Peyer's patch (tissue), 4 donors: Measurements from ENCODE around the gene CSTF3. TPM values are rescaled to one million over a fixed set of nuclear protein-coding genes. Genes with fewer than 3 reads are reported as not detected.
A peak's percentile ranks its signal among the peaks of the same experiment; 100 is the strongest.
"Not testable (repeated sequence)": the region's sequence is repeated elsewhere in the genome, so short reads cannot be mapped to it uniquely, and the experiment has no call there.

ENCODE experiments used
- DNase-seq, 3 donors: peaks; one replicate each; pipeline ENCODE4 v3.0.0-alpha.2; 2017 to 2019
- H3K27ac ChIP-seq, 4 donors: fragments of 200-600 bp; sonication (generic); one replicate each; pipeline ENCODE4 v1.5.1; 2016 to 2019
- H3K27me3 ChIP-seq, 2 donors: fragments of 200-600 bp; sonication (generic); one replicate each; pipeline ENCODE4 v1.5.1; 2019
- H3K36me3 ChIP-seq, 3 donors: fragments of 200-600 bp; sonication (generic); one replicate each; pipeline ENCODE4 v1.5.1; 2016 to 2019
- H3K4me1 ChIP-seq, 4 donors: fragments of 200-600 bp; sonication (generic); one replicate each; pipeline ENCODE4 v1.5.1; 2016 to 2019
- H3K4me3 ChIP-seq, 4 donors: fragments of 200-600 bp; sonication (generic); 1 replicate in 3 of 4; 2 replicates in 1 of 4; pipeline ENCODE4 v1.5.1; 2016 to 2019; ENCODE audit warnings: mild to moderate bottlenecking in 1 of 4
- H3K9me3 ChIP-seq, 4 donors: fragments of 200-600 bp; sonication (generic); one replicate each; pipeline ENCODE4 v1.5.1; 2016 to 2019; ENCODE audit warnings: mild to moderate bottlenecking in 1 of 4
- POLR2A ChIP-seq, 2 donors: fragments of 450-650 bp; IDR thresholded peaks; one replicate each; pipeline ENCODE4 v1.5.1; 2017; ENCODE audit warnings: antibody characterized with exemption in 2 of 2, mild to moderate bottlenecking in 2 of 2, moderate library complexity in 2 of 2
- total RNA-seq, 4 donors: library from RNA; depleted of rRNA; stranded (reverse); fragments of >200 nt; gene quantifications; one replicate each; pipeline ENCODE4 v1.1.0, GENCODE V29; 2016
- TF ChIP-seq, protein P1 (sequence below), 6 experiments: fragments of 450-650 bp in 4 of 6; fragments of 200-600 bp in 2 of 6; sonication (generic) in 1 of 6; IDR thresholded peaks; one replicate each; pipeline ENCODE4 v1.5.1; 2017 to 2019; ENCODE audit warnings: antibody characterized with exemption in 6 of 6, mild to moderate bottlenecking in 3 of 6, moderate library complexity in 1 of 6

Gene CSTF3
- total RNA-seq, 4 donors from 2014 or later = 18.5 to 28.9 (median 19.4) TPM

DNA sequence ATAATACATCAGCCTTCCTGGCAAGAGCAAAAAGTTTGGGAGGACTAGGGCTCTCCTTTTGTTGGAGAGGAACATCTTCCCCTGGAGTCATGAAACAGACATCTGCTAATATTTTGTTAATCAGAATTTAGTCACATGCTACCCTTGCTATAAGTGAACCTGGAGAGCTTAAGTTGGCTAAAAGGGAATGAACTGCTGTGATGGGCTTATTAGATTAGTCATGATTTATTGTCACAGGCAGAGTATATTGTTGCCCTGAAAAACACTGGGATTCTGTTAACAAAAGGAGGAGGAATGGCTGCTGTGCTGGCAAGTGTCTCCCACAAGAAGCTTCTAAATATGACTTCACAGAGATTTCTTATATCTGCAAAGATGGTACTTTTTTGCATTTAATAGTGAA is 105.9 kb downstream of the CSTF3 start:
- Histone ChIP-seq H3K9me3 (no peaks in the 10 kb centered on the region), H3K36me3 (peaks cover 0 to 31% (median 0%) of the 10 kb centered on the region in 3 donors), H3K4me3 (no peak overlapping the region), H3K4me1 (no peaks in the 10 kb centered on the region), H3K27ac (no peak overlapping the region), H3K27me3 (no peaks in the 10 kb centered on the region)
- no peak for DNase-seq
- no peak for TF ChIP-seq POLR2A (IDR thresholded peaks at IDR 0.05)
- TF ChIP-seq, protein P1, sequence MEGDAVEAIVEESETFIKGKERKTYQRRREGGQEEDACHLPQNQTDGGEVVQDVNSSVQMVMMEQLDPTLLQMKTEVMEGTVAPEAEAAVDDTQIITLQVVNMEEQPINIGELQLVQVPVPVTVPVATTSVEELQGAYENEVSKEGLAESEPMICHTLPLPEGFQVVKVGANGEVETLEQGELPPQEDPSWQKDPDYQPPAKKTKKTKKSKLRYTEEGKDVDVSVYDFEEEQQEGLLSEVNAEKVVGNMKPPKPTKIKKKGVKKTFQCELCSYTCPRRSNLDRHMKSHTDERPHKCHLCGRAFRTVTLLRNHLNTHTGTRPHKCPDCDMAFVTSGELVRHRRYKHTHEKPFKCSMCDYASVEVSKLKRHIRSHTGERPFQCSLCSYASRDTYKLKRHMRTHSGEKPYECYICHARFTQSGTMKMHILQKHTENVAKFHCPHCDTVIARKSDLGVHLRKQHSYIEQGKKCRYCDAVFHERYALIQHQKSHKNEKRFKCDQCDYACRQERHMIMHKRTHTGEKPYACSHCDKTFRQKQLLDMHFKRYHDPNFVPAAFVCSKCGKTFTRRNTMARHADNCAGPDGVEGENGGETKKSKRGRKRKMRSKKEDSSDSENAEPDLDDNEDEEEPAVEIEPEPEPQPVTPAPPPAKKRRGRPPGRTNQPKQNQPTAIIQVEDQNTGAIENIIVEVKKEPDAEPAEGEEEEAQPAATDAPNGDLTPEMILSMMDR (IDR thresholded peaks at IDR 0.05) = no peak

DNA sequence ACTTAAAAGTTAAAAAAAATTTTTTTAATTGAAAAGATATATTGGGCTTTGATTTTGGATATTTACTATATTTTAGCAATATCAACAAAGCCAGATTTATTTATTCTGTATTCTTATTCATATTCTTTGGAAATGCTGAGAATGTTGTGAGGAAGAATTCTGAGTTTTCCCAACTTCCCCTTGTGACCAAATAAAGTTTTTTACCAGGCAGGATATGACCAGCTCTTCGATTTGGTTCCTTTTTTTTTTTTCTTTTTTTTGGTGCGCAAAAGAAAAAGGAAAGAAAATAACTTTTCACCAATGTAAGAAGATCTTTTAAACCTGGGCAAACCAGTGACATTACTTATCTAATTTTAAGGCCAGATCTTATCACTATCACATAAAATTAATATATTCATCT is 109.0 kb downstream of the CSTF3 start:
- no peaks in the 10 kb centered on the region for H3K9me3 ChIP-seq
- no peaks in the 10 kb centered on the region for H3K27me3 ChIP-seq
- H3K27ac ChIP-seq = no peak overlapping the region
- no peak for DNase-seq
- TF ChIP-seq POLR2A (IDR thresholded peaks at IDR 0.05) = no peak
- TF ChIP-seq, protein P1 (IDR thresholded peaks at IDR 0.05) = no peak
- no peak overlapping the region for H3K4me3 ChIP-seq
- H3K36me3 ChIP-seq = peaks cover 0 to 5% (median 0%) of the 10 kb centered on the region in 3 donors
- H3K4me1 ChIP-seq = peaks cover 0 to 4% (median 0%) of the 10 kb centered on the region in 4 donors

DNA sequence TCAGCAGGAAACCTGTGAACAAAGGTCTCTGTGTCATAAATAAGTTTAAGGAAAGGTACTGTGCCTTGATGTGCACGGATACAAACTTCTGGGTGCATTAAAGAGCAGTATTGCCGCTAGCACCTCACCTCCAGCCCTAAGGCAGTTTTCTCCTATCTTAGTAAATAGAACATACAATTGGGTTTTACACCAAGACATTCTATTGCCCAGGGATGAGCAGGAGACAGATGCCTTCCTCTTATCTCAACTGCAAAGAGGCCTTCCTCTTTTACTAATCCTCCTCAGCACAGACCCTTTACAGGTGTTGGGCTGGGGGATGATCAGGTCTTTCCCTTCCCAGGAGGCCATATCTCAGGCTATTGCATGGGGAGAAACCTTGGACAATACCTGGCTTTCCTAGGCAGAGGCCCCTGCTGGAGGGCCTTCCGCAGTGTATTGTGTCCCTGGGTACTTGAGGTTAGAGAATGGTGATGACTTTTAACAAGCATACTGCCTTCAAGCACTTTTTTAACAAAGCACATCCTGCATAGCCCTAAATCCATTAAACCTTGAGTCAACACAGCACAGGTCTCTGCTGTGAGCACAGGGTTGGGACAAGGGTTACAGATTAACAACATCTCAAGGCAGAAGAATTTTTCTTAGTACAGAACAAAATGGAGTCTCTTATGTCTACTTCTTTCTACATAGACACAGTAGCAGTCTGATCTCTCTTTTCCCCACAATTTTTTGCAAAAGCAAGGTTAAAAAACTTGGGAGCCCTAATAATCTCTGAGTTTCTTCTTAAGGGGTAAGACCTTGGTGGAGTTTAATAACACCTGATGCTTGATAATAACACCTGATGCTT is 111.5 kb downstream of the CSTF3 start:
- H3K4me3 ChIP-seq, H3K9me3 ChIP-seq, H3K27me3 ChIP-seq, H3K36me3 ChIP-seq, DNase-seq: not testable (repeated sequence)
- peaks cover 0 to 12% (median 0%) of the 10 kb centered on the region in 4 donors for H3K4me1 ChIP-seq
- H3K27ac ChIP-seq = peak overlapping the region in 1 of 4 donors; percentile 51

- not testable (repeated sequence) for DNase-seq, H3K9me3 ChIP-seq, H3K4me3 ChIP-seq, H3K27me3 ChIP-seq, H3K27ac ChIP-seq
- H3K36me3 ChIP-seq = peaks cover 0 to 16% (median 0%) of the 10 kb centered on the region in 3 donors
- H3K4me1 ChIP-seq = peaks cover 0 to 12% (median 0%) of the 10 kb centered on the region in 4 donors
Observed at GRCh38 chr11:33048701-33049100, 112.6 kb downstream of the CSTF3 start.

- Histone ChIP-seq H3K27ac (peak overlapping the region in 2 of 4 donors; percentile 51 to 59), H3K4me3 (no peak overlapping the region), H3K9me3 (no peaks in the 10 kb centered on the region), H3K4me1 (peaks cover 0 to 23% (median 2%) of the 10 kb centered on the region in 4 donors), H3K36me3 (peaks cover 0 to 18% (median 0%) of the 10 kb centered on the region in 3 donors), H3K27me3 (no peaks in the 10 kb centered on the region)
- no peak for TF ChIP-seq POLR2A (IDR thresholded peaks at IDR 0.05)
- DNase-seq = peak in 2 of 3 donors; percentile 86 to 88
Observed at GRCh38 chr11:33045551-33046255, 115.6 kb downstream of the CSTF3 start.

DNA sequence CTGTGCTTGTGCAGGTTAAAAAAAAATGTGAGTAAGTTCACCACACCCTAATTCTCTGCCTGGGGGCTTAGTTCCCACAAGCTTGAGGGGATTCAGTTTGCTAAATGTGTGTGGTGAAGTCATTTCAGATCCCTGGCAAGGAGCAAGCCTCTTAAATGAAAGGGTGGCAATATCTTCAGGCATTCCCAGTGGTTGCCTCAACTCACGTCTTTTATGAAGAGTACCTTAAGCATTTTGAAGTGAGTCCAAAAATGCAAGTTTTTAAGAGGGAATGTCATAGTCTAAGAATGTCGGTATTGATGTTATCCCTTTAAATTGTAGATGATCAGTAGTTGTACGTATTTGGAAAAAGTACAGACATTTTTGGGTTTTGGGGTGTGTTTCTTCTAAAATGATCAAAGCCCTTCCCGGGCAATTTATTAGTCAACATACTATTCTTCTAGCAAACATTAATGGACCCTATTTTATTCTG is 117.0 kb downstream of the CSTF3 start:
- no peak overlapping the region for H3K4me3 ChIP-seq
- DNase-seq = no peak
- H3K4me1 ChIP-seq = peaks cover 0 to 23% (median 4%) of the 10 kb centered on the region in 4 donors
- TF ChIP-seq, protein P1 (IDR thresholded peaks at IDR 0.05) = no peak
- H3K36me3 ChIP-seq = peaks cover 0 to 18% (median 0%) of the 10 kb centered on the region in 3 donors
- no peaks in the 10 kb centered on the region for H3K27me3 ChIP-seq
- H3K27ac ChIP-seq = no peak overlapping the region
- no peaks in the 10 kb centered on the region for H3K9me3 ChIP-seq
